Measurements from ENCODE around the gene WAPL. TPM values are rescaled to one million over a fixed set of nuclear protein-coding genes. Genes with fewer than 3 reads are reported as not detected.
A peak's percentile ranks its signal among the peaks of the same experiment; 100 is the strongest.

Gene WAPL
- total and polyA plus RNA-seq, 9 of the 15 experiments (the other 6 are each of a cell fraction or from before 2014, with no cell fraction given) = 14.3 to 36.4 (median 25.3) TPM

- TF ChIP-seq ATF6 (CRISPR knock-in tag; IDR thresholded peaks at IDR 0.05) (0 out of 2 replicates have a peak, but pooled peaks have one; percentile 29), BRF2 (IDR thresholded peaks at IDR 0.05; ENCODE audit: borderline replicate concordance, insufficient read depth, insufficient read length) (no peak), ZKSCAN3 (CRISPR knock-in tag; IDR thresholded peaks at IDR 0.05) (no peak), BRF1 (IDR thresholded peaks at IDR 0.05; ENCODE audit: borderline replicate concordance, extremely low read depth, insufficient read length) (no peak), FOXJ3 (CRISPR knock-in tag; IDR thresholded peaks at IDR 0.05) (no peak), FOXA3 (CRISPR knock-in tag; conservative IDR thresholded peaks at IDR 0.05 in 1 of 2, IDR thresholded peaks at IDR 0.05 in 1 of 2) (no peak), PATZ1 (CRISPR knock-in tag; IDR thresholded peaks at IDR 0.05; ENCODE audit: borderline replicate concordance) (no peak), JUNB (CRISPR knock-in tag; conservative IDR thresholded peaks at IDR 0.05) (no peak), MLLT1 (IDR thresholded peaks at IDR 0.05) (no peak), ZNF740 (CRISPR knock-in tag; IDR thresholded peaks at IDR 0.05) (no peak), ZNF740 (tag; IDR thresholded peaks at IDR 0.05) (no peak; a peak in 1 of 4 replicates), ZNF589 (CRISPR knock-in tag; IDR thresholded peaks at IDR 0.05; ENCODE audit: low read depth) (0 out of 2 replicates have a peak, but pooled peaks have one; percentile 4), EWSR1 (IDR thresholded peaks at IDR 0.05; ENCODE audit: borderline replicate concordance, low read depth, partially characterized antibody) (no peak), RAD51 (IDR thresholded peaks at IDR 0.05; ENCODE audit: borderline replicate concordance, low read depth) (no peak), HSF4 (CRISPR knock-in tag; IDR thresholded peaks at IDR 0.05; ENCODE audit: borderline replicate concordance) (no peak), NFIX (CRISPR knock-in tag; IDR thresholded peaks at IDR 0.05; ENCODE audit: low read depth) (no peak), ZNF140 (CRISPR knock-in tag; IDR thresholded peaks at IDR 0.05) (no peak), FIP1L1 (IDR thresholded peaks at IDR 0.05; ENCODE audit: low read depth, low read length, poor library complexity, severe bottlenecking) (no peak)
These were observed at the start of gene WAPL (continued) for GRCh38 chr10:86521678-86522509.

Data from K562 (cell line).